Activated CD4-positive, alpha-beta T cell treated with anti-CD3 and anti-CD28 coated beads for 36 hours (primary cell): ENCODE measurements around the gene NCAPH2. TPM values are rescaled to one million over a fixed set of nuclear protein-coding genes. Genes with fewer than 3 reads are reported as not detected.

Source experiments
- ATAC-seq: fragments of 200-7000 bp; cut with Tn5 transposase; one replicate; pipeline ENCODE4 v1.10.0; 2021; ENCODE audit warnings: mild to moderate bottlenecking, moderate library complexity
- CTCF ChIA-PET: fragments of 350-600 bp; sonication (Branson Sonifier 250); formaldehyde crosslinking; loops from one replicate; lab custom pipeline; 2021; ENCODE audit warnings: antibody characterized with exemption; lab: Charles Lee
- POLR2A ChIA-PET: fragments of 350-600 bp; sonication (Branson Sonifier 250); formaldehyde crosslinking; loops from one replicate; lab custom pipeline; 2021; ENCODE audit warnings: antibody characterized with exemption, inconsistent platforms; lab: Charles Lee
- DNase-seq: peaks from one replicate; pipeline ENCODE4 v3.0.0-alpha.2; 2020
- H3K27ac Mint-ChIP-seq: one replicate; pipeline ENCODE4 v1.8.0; 2021; ENCODE audit warnings: mixed read lengths
- H3K27me3 Mint-ChIP-seq: one replicate; pipeline ENCODE4 v1.8.0; 2021; ENCODE audit warnings: mixed read lengths
- H3K36me3 Mint-ChIP-seq: one replicate; pipeline ENCODE4 v1.8.0; 2021; ENCODE audit warnings: low read depth, mixed read lengths
- H3K4me1 Mint-ChIP-seq: one replicate; pipeline ENCODE4 v1.8.0; 2021; ENCODE audit warnings: mixed read lengths
- H3K4me3 Mint-ChIP-seq: one replicate; pipeline ENCODE4 v1.8.0; 2021; ENCODE audit warnings: mild to moderate bottlenecking, moderate library complexity, mixed read lengths
- H3K9me3 Mint-ChIP-seq: one replicate; pipeline ENCODE4 v1.8.0; 2021; ENCODE audit warnings: low read depth, mixed read lengths
- intact Hi-C, 2 experiments: fragments of 100-400 bp; cut with DNase I in 1 of 2; cut with micrococcal nuclease in 1 of 2; formaldehyde crosslinking; loops; one replicate each; pipeline versions ENCODE4 v1.14.2 to v1.15.1; 2022 to 2024; cut with DNase I, micrococcal nuclease
- total RNA-seq, 2 experiments: library from RNA; stranded (reverse); gene quantifications; one replicate each; pipeline ENCODE4 v1.2.3, GENCODE V29; 2021

The NCAPH2 gene
- total RNA-seq, 2 experiments from 2014 or later = 115 to 123 TPM

- ChIA-PET CTCF (no interaction called here), POLR2A (no interaction called here)
- H3K4me1 Mint-ChIP-seq = peaks cover 42% of the 10 kb centered on the region
- ATAC-seq (peak; percentile 78), DNase-seq (peak; percentile 95)
- intact Hi-C loops = loop anchor here in 1 of 2 experiments (1.0 to 5.0 kb wide), 8 partner anchors 32 to 288 kb away; partner anchors contain the start of genes CHKB, LMF2, MAPK11 and PPP6R2
- peak within 1 kb of the TSS; percentile 83 for H3K27ac Mint-ChIP-seq
- H3K4me3 Mint-ChIP-seq = peak within 1 kb of the TSS; percentile 89
- H3K27me3 Mint-ChIP-seq = peaks cover 3% of the 10 kb centered on the region
- peaks cover 2% of the 10 kb centered on the region for H3K36me3 Mint-ChIP-seq
- no peaks in the 10 kb centered on the region for H3K9me3 Mint-ChIP-seq
Observed at GRCh38 chr22:50474710-50475651, 33.0 kb upstream of the NCAPH2 start, which contains the start of gene SBF1. Gene SBF1, minus strand, starts transcription at chr22:50475035. Its CDS starts 195 bp downstream, at chr22:50474840.

- peaks cover 35% of the 10 kb centered on the region for H3K4me1 Mint-ChIP-seq
- peaks cover 8% of the 10 kb centered on the region for H3K27me3 Mint-ChIP-seq
- POLR2A ChIA-PET = no interaction called here
- ATAC-seq (no peak), DNase-seq (no peak)
- H3K9me3 Mint-ChIP-seq = no peaks in the 10 kb centered on the region
- peak overlapping the region; percentile 48 for H3K4me3 Mint-ChIP-seq
- peaks cover 2% of the 10 kb centered on the region for H3K36me3 Mint-ChIP-seq
- intact Hi-C loops = loop anchor here in 1 of 2 experiments (1.0 to 2.0 kb wide), 7 partner anchors 32 to 231 kb away; partner anchors contain the start of genes CHKB, LMF2, MAPK11 and PPP6R2
- peak overlapping the region; percentile 51 for H3K27ac Mint-ChIP-seq
- CTCF ChIA-PET = no interaction called here
Observed at GRCh38 chr22:50475652-50476002, 32.4 kb upstream of the NCAPH2 start.

- Mint-ChIP-seq H3K9me3 (no peaks in the 10 kb centered on the region), H3K36me3 (peaks cover 2% of the 10 kb centered on the region), H3K27me3 (peaks cover 8% of the 10 kb centered on the region), H3K4me3 (no peak overlapping the region), H3K27ac (no peak overlapping the region), H3K4me1 (peaks cover 23% of the 10 kb centered on the region)
- intact Hi-C loops = no loop called here
- ChIA-PET CTCF (no interaction called here), POLR2A (no interaction called here)
- no peak for DNase-seq
- no peak for ATAC-seq
Observed at GRCh38 chr22:50476868-50477267, 31.2 kb upstream of the NCAPH2 start.

- no peak overlapping the region for H3K27ac Mint-ChIP-seq
- ChIA-PET POLR2A (no interaction called here), CTCF (no interaction called here)
- no peaks in the 10 kb centered on the region for H3K9me3 Mint-ChIP-seq
- H3K4me1 Mint-ChIP-seq = peaks cover 12% of the 10 kb centered on the region
- DNase-seq (no peak), ATAC-seq (no peak)
- no peak overlapping the region for H3K4me3 Mint-ChIP-seq
- intact Hi-C loops = no loop called here
- peaks cover 2% of the 10 kb centered on the region for H3K36me3 Mint-ChIP-seq
- peaks cover 8% of the 10 kb centered on the region for H3K27me3 Mint-ChIP-seq
Observed at GRCh38 chr22:50477923-50478322, 30.1 kb upstream of the NCAPH2 start.

- no peak for ATAC-seq
- H3K9me3 Mint-ChIP-seq = no peaks in the 10 kb centered on the region
- no peak for DNase-seq
- POLR2A ChIA-PET = no interaction called here
- intact Hi-C loops = loop anchor here in 1 of 2 experiments (2.0 kb wide), 1 partner anchor 229 kb away; the partner anchor contains the start of gene HDAC10
- H3K4me3 Mint-ChIP-seq = peak overlapping the region; percentile 64
- H3K36me3 Mint-ChIP-seq = no peaks in the 10 kb centered on the region
- H3K4me1 Mint-ChIP-seq = peaks cover 2% of the 10 kb centered on the region
- CTCF ChIA-PET = interaction anchor here (1.0 to 2.8 kb wide), 2 partner anchors 18 to 22 kb away, joined by 4 to 8 read pairs; no protein-coding TSS in a partner anchor
- H3K27me3 Mint-ChIP-seq = peaks cover 8% of the 10 kb centered on the region
- H3K27ac Mint-ChIP-seq = no peak overlapping the region
Observed at GRCh38 chr22:50479721-50480120, 28.3 kb upstream of the NCAPH2 start.

GRCh38 chr22:50481045-50481439, 27.0 kb upstream of the NCAPH2 start:
- ChIA-PET POLR2A (no interaction called here), CTCF (interaction anchor here (1.0 to 2.8 kb wide), 2 partner anchors 17 to 140 kb away, joined by 3 to 8 read pairs; no protein-coding TSS in a partner anchor)
- no peak overlapping the region for H3K27ac Mint-ChIP-seq
- intact Hi-C loops = loop anchor here in 1 of 2 experiments (1.0 to 2.0 kb wide), 3 partner anchors 11 to 230 kb away; partner anchors contain the start of genes HDAC10 and LMF2
- peaks cover 8% of the 10 kb centered on the region for H3K27me3 Mint-ChIP-seq
- no peaks in the 10 kb centered on the region for H3K36me3 Mint-ChIP-seq
- no peaks in the 10 kb centered on the region for H3K9me3 Mint-ChIP-seq
- DNase-seq (no peak), ATAC-seq (no peak)
- peak overlapping the region; percentile 74 for H3K4me3 Mint-ChIP-seq
- H3K4me1 Mint-ChIP-seq = no peaks in the 10 kb centered on the region

- Mint-ChIP-seq H3K4me3 (peak within 1 kb of the TSS; percentile 74), H3K9me3 (no peaks in the 10 kb centered on the region), H3K27me3 (peaks cover 8% of the 10 kb centered on the region), H3K27ac (no peak within 1 kb of the TSS), H3K4me1 (no peaks in the 10 kb centered on the region), H3K36me3 (no peaks in the 10 kb centered on the region)
- DNase-seq (peak; percentile 82), ATAC-seq (peak; percentile 87)
- ChIA-PET CTCF (no interaction called here), POLR2A (no interaction called here)
- intact Hi-C loops = loop anchor here in 1 of 2 experiments (1.0 to 2.0 kb wide), 3 partner anchors 11 to 231 kb away; partner anchors contain the start of genes HDAC10 and LMF2
Observed at GRCh38 chr22:50481440-50482106, 26.5 kb upstream of the NCAPH2 start, which contains the start of gene ADM2. Gene ADM2, plus strand, starts transcription at chr22:50481543. Its CDS starts 305 bp downstream, at chr22:50481848.

GRCh38 chr22:50482107-50483074, 25.6 kb upstream of the NCAPH2 start:
- DNase-seq = no peak
- no peaks in the 10 kb centered on the region for H3K9me3 Mint-ChIP-seq
- peak overlapping the region; percentile 74 for H3K4me3 Mint-ChIP-seq
- H3K27ac Mint-ChIP-seq = no peak overlapping the region
- intact Hi-C loops = no loop called here
- POLR2A ChIA-PET = no interaction called here
- peaks cover 8% of the 10 kb centered on the region for H3K27me3 Mint-ChIP-seq
- no peaks in the 10 kb centered on the region for H3K4me1 Mint-ChIP-seq
- CTCF ChIA-PET = interaction anchor here (1.3 kb wide), 2 partner anchors 14 to 17 kb away, joined by 3 to 5 read pairs; no protein-coding TSS in a partner anchor
- H3K36me3 Mint-ChIP-seq = no peaks in the 10 kb centered on the region
- ATAC-seq = no peak

GRCh38 chr22:50483106-50483505, 24.9 kb upstream of the NCAPH2 start:
- Mint-ChIP-seq H3K9me3 (no peaks in the 10 kb centered on the region), H3K4me3 (peak overlapping the region; percentile 43)
- POLR2A ChIA-PET = no interaction called here

GRCh38 chr22:50483556-50483955, 24.5 kb upstream of the NCAPH2 start:
- CTCF ChIA-PET = interaction anchor here (1.3 kb wide), 2 partner anchors 13 to 16 kb away, joined by 3 to 5 read pairs; no protein-coding TSS in a partner anchor
- Mint-ChIP-seq H3K4me1 (no peaks in the 10 kb centered on the region), H3K27ac (no peak overlapping the region), H3K4me3 (no peak overlapping the region), H3K9me3 (no peaks in the 10 kb centered on the region), H3K36me3 (no peaks in the 10 kb centered on the region), H3K27me3 (peaks cover 8% of the 10 kb centered on the region)
- no peak for DNase-seq
- no peak for ATAC-seq
- intact Hi-C loops = no loop called here
- POLR2A ChIA-PET = no interaction called here

More at GRCh38 chr22:50483106-50483505, 24.9 kb upstream of the NCAPH2 start:
- Mint-ChIP-seq H3K36me3 (no peaks in the 10 kb centered on the region), H3K27ac (no peak overlapping the region), H3K4me1 (no peaks in the 10 kb centered on the region), H3K27me3 (peaks cover 8% of the 10 kb centered on the region)
- CTCF ChIA-PET = interaction anchor here (1.3 kb wide), 2 partner anchors 13 to 16 kb away, joined by 3 to 5 read pairs; no protein-coding TSS in a partner anchor
- no peak for ATAC-seq
- DNase-seq = no peak
- intact Hi-C loops = no loop called here
